ENCODE data around the gene PTPRJ.
"Not testable (repeated sequence)": the region's sequence is repeated elsewhere in the genome, so short reads cannot be mapped to it uniquely, and the experiment has no call there.

Gene PTPRJ

DNA sequence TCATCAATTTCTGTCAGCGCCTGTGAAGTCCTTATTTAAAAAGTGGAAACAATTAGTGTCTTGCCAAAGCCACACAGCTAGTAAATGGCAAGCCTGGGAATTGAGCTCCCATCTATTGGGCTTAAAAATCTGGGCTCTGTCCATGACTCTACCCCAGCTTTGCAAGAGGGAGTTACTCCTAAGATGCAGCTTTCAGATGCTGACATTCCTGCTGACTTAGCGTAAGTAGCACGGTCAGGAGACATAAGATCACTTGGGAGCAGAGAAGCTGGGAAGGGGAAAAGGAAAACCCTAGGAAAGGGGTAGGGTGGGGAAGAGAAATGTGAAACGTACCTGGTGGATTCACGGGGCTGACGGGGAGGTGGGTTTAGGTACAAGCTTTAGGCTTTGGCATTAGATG lies 200.3 kb downstream of the PTPRJ start:
- Histone ChIP-seq H4K20me1 (ENCODE audit: insufficient read depth, low read length, poor library complexity, severe bottlenecking) (no peaks in the 10 kb centered on the region), H2AFZ (ENCODE audit: low read length) (no peak overlapping the region), H3K4me2 (ENCODE audit: low read depth, low read length, poor library complexity, severe bottlenecking) (no peak overlapping the region), H3K36me3 (ENCODE audit: insufficient read depth, low read length) (no peaks in the 10 kb centered on the region), H3K27me3 (ENCODE audit: insufficient read depth, low read length, poor library complexity, severe bottlenecking) (no peaks in the 10 kb centered on the region), H3F3A (ENCODE audit: low read depth) (no peaks in the 10 kb centered on the region), H3K9me3 (ENCODE audit: insufficient read depth, low read depth, low read length) (no peaks in the 10 kb centered on the region), H3K4me3 (ENCODE audit: low read length, poor library complexity, severe bottlenecking) (no peak overlapping the region), H3K9me2 (replicated peaks; ENCODE audit: low read depth, low read length) (no peaks in the 10 kb centered on the region), H3K79me2 (ENCODE audit: insufficient read depth, low read length) (no peaks in the 10 kb centered on the region), H3K4me1 (ENCODE audit: insufficient read depth, low read length, poor library complexity, severe bottlenecking) (no peaks in the 10 kb centered on the region), H3K9ac (ENCODE audit: low read depth, low read length, poor library complexity, severe bottlenecking) (no peak overlapping the region)
- TF ChIP-seq, protein P1, sequence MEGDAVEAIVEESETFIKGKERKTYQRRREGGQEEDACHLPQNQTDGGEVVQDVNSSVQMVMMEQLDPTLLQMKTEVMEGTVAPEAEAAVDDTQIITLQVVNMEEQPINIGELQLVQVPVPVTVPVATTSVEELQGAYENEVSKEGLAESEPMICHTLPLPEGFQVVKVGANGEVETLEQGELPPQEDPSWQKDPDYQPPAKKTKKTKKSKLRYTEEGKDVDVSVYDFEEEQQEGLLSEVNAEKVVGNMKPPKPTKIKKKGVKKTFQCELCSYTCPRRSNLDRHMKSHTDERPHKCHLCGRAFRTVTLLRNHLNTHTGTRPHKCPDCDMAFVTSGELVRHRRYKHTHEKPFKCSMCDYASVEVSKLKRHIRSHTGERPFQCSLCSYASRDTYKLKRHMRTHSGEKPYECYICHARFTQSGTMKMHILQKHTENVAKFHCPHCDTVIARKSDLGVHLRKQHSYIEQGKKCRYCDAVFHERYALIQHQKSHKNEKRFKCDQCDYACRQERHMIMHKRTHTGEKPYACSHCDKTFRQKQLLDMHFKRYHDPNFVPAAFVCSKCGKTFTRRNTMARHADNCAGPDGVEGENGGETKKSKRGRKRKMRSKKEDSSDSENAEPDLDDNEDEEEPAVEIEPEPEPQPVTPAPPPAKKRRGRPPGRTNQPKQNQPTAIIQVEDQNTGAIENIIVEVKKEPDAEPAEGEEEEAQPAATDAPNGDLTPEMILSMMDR (conservative IDR thresholded peaks at IDR 0.05; ENCODE audit: low read length) = no peak
- no peak for TF ChIP-seq EZH2phosphoT487 (IDR thresholded peaks at IDR 0.05; ENCODE audit: borderline replicate concordance)

DNA sequence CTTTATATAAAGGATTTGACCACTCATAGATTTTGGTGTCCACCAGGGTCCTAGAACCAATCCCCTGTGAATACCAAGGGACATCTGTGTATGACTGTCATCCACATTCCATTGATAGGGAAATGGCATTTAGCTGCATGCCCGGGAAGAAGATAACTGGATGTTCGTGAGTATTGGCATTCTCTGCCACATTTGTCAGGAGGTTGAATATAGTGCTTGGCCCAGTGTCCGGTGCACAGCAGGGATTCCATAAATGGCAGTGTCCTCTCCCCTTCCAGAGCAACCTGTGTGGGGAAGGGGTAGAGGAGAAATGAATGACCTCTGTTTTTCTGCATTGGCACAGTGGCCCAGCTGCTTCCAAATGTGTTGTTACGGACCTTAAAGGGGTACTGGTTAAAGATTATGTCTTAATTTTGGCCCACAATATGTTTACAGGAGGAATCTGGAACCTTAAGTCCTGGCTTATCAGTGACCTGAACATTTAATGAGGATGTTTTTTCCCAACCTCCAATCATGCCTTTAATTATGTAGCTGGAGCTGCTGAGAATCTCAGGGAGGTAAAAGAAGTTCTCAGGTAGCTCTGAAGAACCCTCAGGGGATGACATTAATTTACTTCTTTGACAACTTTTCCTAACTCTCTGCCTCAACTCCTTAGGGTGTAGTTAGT lies 202.6 kb downstream of the PTPRJ start:
- H3K9me3 ChIP-seq (ENCODE audit: insufficient read depth, low read depth, low read length) = no peaks in the 10 kb centered on the region
- no peaks in the 10 kb centered on the region for H3K4me1 ChIP-seq (ENCODE audit: insufficient read depth, low read length, poor library complexity, severe bottlenecking)
- H3K9me2 ChIP-seq (replicated peaks; ENCODE audit: low read depth, low read length) = no peaks in the 10 kb centered on the region
- no peaks in the 10 kb centered on the region for H3K36me3 ChIP-seq (ENCODE audit: insufficient read depth, low read length)
- no peaks in the 10 kb centered on the region for H3K79me2 ChIP-seq (ENCODE audit: insufficient read depth, low read length)
- TF ChIP-seq, protein P1 (conservative IDR thresholded peaks at IDR 0.05; ENCODE audit: low read length) = no peak
- no peak for TF ChIP-seq EZH2phosphoT487 (IDR thresholded peaks at IDR 0.05; ENCODE audit: borderline replicate concordance)
- H3F3A ChIP-seq (ENCODE audit: low read depth) = no peaks in the 10 kb centered on the region
- H4K20me1 ChIP-seq (ENCODE audit: insufficient read depth, low read length, poor library complexity, severe bottlenecking) = no peaks in the 10 kb centered on the region
- no peaks in the 10 kb centered on the region for H3K27me3 ChIP-seq (ENCODE audit: insufficient read depth, low read length, poor library complexity, severe bottlenecking)
- H3K9ac ChIP-seq (ENCODE audit: low read depth, low read length, poor library complexity, severe bottlenecking) = no peak overlapping the region
- no peak overlapping the region for H2AFZ ChIP-seq (ENCODE audit: low read length)
- no peak overlapping the region for H3K4me2 ChIP-seq (ENCODE audit: low read depth, low read length, poor library complexity, severe bottlenecking)
- H3K4me3 ChIP-seq (ENCODE audit: low read length, poor library complexity, severe bottlenecking) = no peak overlapping the region

DNA sequence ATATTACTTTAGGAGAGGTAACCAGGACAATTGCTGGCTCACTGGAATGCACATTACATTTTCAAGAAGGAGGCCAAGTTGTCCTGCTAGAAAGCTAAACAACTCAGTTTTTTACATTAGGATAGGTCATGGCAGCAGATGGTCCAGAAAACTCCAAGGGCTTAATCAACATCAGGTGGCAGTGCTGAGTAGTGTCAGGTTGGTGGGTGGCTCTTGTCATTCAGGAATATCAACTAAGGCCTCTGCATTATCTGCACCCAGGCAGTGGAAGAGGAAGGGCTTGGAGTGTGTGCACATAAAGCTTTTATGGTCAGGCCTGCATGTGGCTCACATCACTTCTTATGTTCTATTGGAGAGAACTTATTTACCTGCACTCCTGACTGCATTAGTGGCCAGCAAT lies 204.1 kb downstream of the PTPRJ start:
- no peaks in the 10 kb centered on the region for H3K36me3 ChIP-seq (ENCODE audit: insufficient read depth, low read length)
- H3K4me1 ChIP-seq (ENCODE audit: insufficient read depth, low read length, poor library complexity, severe bottlenecking) = no peaks in the 10 kb centered on the region
- H3K9ac ChIP-seq (ENCODE audit: low read depth, low read length, poor library complexity, severe bottlenecking) = no peak overlapping the region
- no peaks in the 10 kb centered on the region for H3F3A ChIP-seq (ENCODE audit: low read depth)
- no peaks in the 10 kb centered on the region for H3K79me2 ChIP-seq (ENCODE audit: insufficient read depth, low read length)
- H4K20me1 ChIP-seq (ENCODE audit: insufficient read depth, low read length, poor library complexity, severe bottlenecking) = no peaks in the 10 kb centered on the region
- no peaks in the 10 kb centered on the region for H3K27me3 ChIP-seq (ENCODE audit: insufficient read depth, low read length, poor library complexity, severe bottlenecking)
- no peaks in the 10 kb centered on the region for H3K9me3 ChIP-seq (ENCODE audit: insufficient read depth, low read depth, low read length)
- no peaks in the 10 kb centered on the region for H3K9me2 ChIP-seq (replicated peaks; ENCODE audit: low read depth, low read length)
- H3K4me3 ChIP-seq (ENCODE audit: low read length, poor library complexity, severe bottlenecking) = no peak overlapping the region
- H3K4me2 ChIP-seq (ENCODE audit: low read depth, low read length, poor library complexity, severe bottlenecking) = no peak overlapping the region
- H2AFZ ChIP-seq (ENCODE audit: low read length) = no peak overlapping the region
- TF ChIP-seq EZH2phosphoT487 (IDR thresholded peaks at IDR 0.05; ENCODE audit: borderline replicate concordance) = no peak
- TF ChIP-seq, protein P1 (conservative IDR thresholded peaks at IDR 0.05; ENCODE audit: low read length) = no peak

DNA sequence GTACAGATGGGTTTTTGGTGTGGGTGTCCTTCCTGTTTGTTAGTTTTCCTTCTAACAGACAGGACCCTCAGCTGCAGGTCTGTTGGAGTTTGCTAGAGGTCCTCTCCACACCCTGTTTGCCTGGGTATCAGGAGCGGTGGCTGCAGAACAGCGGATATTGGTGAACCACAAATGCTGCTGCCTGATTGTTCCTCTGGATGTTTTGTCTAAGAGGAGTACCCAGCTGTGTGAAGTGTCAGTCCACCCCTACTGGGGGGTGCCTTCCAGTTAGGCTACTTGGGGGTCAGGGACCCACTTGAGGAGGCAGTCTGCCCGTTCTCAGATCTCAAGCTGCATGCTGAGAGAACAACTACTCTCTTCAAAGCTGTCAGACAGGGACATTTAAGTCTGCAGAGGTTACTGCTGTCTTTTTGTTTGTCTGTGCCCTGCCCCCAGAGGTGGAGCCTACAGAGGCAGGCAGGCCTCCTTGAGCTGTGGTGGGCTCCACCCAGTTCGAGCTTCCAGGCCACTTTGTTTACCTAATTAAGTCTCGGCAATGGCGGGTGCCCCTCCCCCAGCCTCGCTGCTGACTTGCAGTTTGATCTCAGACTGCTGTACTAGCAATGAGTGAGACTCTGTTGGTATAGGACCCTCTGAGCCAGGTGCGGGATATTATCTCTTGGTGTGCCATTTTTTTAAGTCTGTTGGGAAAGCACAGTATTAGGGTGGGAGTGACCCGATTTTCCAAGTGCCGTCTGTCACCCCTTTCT lies 210.7 kb downstream of the PTPRJ start:
- H3K4me2 ChIP-seq (ENCODE audit: low read depth, low read length, poor library complexity, severe bottlenecking) = peak overlapping the region; percentile 51
- not testable (repeated sequence) for H3K9ac ChIP-seq (ENCODE audit: low read depth, low read length, poor library complexity, severe bottlenecking); H3K9me2 ChIP-seq (replicated peaks; ENCODE audit: low read depth, low read length); H3K9me3 ChIP-seq (ENCODE audit: insufficient read depth, low read depth, low read length); H3K36me3 ChIP-seq (ENCODE audit: insufficient read depth, low read length); H3K79me2 ChIP-seq (ENCODE audit: insufficient read depth, low read length); H4K20me1 ChIP-seq (ENCODE audit: insufficient read depth, low read length, poor library complexity, severe bottlenecking); H3K27me3 ChIP-seq (ENCODE audit: insufficient read depth, low read length, poor library complexity, severe bottlenecking); H3K4me1 ChIP-seq (ENCODE audit: insufficient read depth, low read length, poor library complexity, severe bottlenecking); H3F3A ChIP-seq (ENCODE audit: low read depth)
- H3K4me3 ChIP-seq (ENCODE audit: low read length, poor library complexity, severe bottlenecking) = peak overlapping the region; percentile 55
- H2AFZ ChIP-seq (ENCODE audit: low read length) = peak overlapping the region; percentile 61

Measured in Loucy (cell line).